ENCODE measurements around the gene CYP19A1. TPM values are rescaled to one million over a fixed set of nuclear protein-coding genes. Genes with fewer than 3 reads are reported as not detected.

Gene CYP19A1
- total and polyA plus RNA-seq, 9 of the 15 experiments (the other 6 are each of a cell fraction or from before 2014, with no cell fraction given) = 0.16 to 0.63 (median 0.47) TPM; not detected in 3

GRCh38 chr15:51380999-51381806, 42.8 kb upstream of the CYP19A1 start (continued):
- TF ChIP-seq PTRF (tag; IDR thresholded peaks at IDR 0.05) = no peak
- no peak for TF ChIP-seq EZH2 (IDR thresholded peaks at IDR 0.05; ENCODE audit: borderline replicate concordance, low read depth, low read length)
- no peak for TF ChIP-seq CHD2 (IDR thresholded peaks at IDR 0.05; ENCODE audit: low read depth, low read length)
- TF ChIP-seq ZNF76 (CRISPR knock-in tag; IDR thresholded peaks at IDR 0.05; ENCODE audit: borderline replicate concordance) = no peak
- peak; percentile 92 for TF ChIP-seq REST (IDR thresholded peaks at IDR 0.05; ENCODE audit: borderline replicate concordance)
- TF ChIP-seq REST (CRISPR knock-in tag; IDR thresholded peaks at IDR 0.05; ENCODE audit: low read depth) = no peak
- TF ChIP-seq TRIM24 (IDR thresholded peaks at IDR 0.05) = no peak
- peak; percentile 55; the same call in 1 of the 2 replicates for TF ChIP-seq RB1 (IDR thresholded peaks at IDR 0.05; ENCODE audit: low read depth)
- TF ChIP-seq ARID3A (IDR thresholded peaks at IDR 0.05; ENCODE audit: borderline replicate concordance, low read depth, low read length) = peak; percentile 70; the same call in 1 of the 2 replicates
- no peak for TF ChIP-seq ZBTB8A (IDR thresholded peaks at IDR 0.05; ENCODE audit: partially characterized antibody)
- peak; percentile 29; the same call in 1 of the 2 replicates for TF ChIP-seq THRB (CRISPR knock-in tag; conservative IDR thresholded peaks at IDR 0.05)
- peak; percentile 99 for TF ChIP-seq RAD21 (CRISPR knock-in tag; conservative IDR thresholded peaks at IDR 0.05 in 1 of 2, IDR thresholded peaks at IDR 0.05 in 1 of 2)
- TF ChIP-seq SMC3 (conservative IDR thresholded peaks at IDR 0.05; ENCODE audit: insufficient read depth, low read depth, low read length) = peak; percentile 94
- TF ChIP-seq ZNF79 (CRISPR knock-in tag; IDR thresholded peaks at IDR 0.05; ENCODE audit: low read depth) = no peak

Measured in K562 (cell line).